Chondrocyte (in vitro differentiated cells): ENCODE results near the gene F5. TPM values are rescaled to one million over a fixed set of nuclear protein-coding genes. Genes with fewer than 3 reads are reported as not detected.
A peak's percentile ranks its signal among the peaks of the same experiment; 100 is the strongest.

Experiments
- DNase-seq: peaks from one replicate; pipeline ENCODE4 v3.0.0; 2021; ENCODE audit warnings: mixed read lengths, low spot score
- H3K27ac Mint-ChIP-seq: one replicate; pipeline ENCODE4 v1.8.0; 2021; ENCODE audit warnings: mild to moderate bottlenecking, moderate library complexity, mixed read lengths; ENCODE audit not compliant: unreplicated experiment
- H3K27me3 Mint-ChIP-seq: 2 replicates; pipeline ENCODE4 v1.8.0; 2021; ENCODE audit warnings: low read depth, mixed read lengths
- H3K36me3 Mint-ChIP-seq: 2 replicates; pipeline ENCODE4 v1.8.0; 2021; ENCODE audit warnings: low read depth, mixed read lengths
- H3K4me1 Mint-ChIP-seq: 2 replicates; pipeline ENCODE4 v1.8.0; 2021; ENCODE audit warnings: low read depth, mild to moderate bottlenecking, mixed read lengths
- H3K4me3 Mint-ChIP-seq: one replicate; pipeline ENCODE4 v1.8.0; 2021; ENCODE audit warnings: mild to moderate bottlenecking, moderate library complexity, mixed read lengths; ENCODE audit not compliant: unreplicated experiment
- H3K9me3 Mint-ChIP-seq: 2 replicates; pipeline ENCODE4 v1.8.0; 2021; ENCODE audit warnings: low read depth, mixed read lengths
- total RNA-seq: library from RNA; stranded (reverse); gene quantifications from 3 replicates; pipeline ENCODE4 v1.2.1, GENCODE V29; 2021
- TF ChIP-seq, protein P1 (sequence below): fragments of 200-600 bp; sonication (generic); IDR thresholded peaks from 2 replicates; pipeline ENCODE4 v1.5.0; 2021; ENCODE audit warnings: antibody characterized with exemption, mild to moderate bottlenecking, moderate library complexity

F5 gene
- total RNA-seq, 1 donor from 2014 or later: not detected

DNA sequence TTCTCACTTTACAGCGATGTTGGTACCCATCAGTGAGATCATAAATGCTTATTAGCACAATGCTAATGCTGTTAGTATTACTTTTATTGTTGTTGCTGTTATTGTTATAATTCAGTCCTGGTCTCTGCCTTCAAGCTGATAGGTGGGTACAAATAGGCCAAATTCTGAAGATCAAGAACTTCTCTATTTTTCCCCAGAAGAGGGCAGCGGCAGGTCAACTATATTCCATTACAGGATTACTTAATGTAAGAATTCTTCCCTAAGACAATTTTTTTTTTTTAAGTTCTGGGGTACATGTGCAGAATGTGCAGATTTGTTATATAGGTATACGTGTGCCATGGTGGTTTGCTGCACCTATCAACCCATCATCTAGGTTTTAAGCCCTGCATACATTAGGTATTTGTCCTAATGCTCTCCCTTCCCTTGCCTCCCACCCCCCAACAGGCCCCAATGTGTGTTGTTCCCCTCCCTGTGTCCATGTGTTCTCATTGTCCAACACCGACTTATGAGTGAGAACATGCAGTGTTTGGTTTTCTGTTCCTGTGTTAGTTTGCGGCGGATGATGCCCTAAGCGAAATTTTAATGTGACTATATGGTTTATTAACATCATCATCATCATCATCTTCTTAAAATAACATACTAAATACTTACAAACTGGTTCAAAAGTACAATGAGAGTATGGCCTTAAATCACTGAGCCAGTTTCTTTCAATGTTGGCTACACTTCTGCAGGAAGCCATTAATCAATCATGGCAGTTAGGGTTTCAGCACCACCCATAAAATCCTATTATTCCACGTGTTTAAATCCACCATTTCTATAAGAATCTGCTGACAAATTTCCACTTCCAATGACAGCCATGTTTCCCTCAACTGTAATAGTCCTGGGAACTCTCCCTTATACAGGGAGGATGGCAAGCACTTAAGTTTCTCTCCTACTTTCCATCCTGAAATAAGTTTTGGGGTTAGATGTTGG, 119.7 kb downstream of the F5 start:
- H3K36me3 Mint-ChIP-seq: peaks cover 5% of the 10 kb centered on the region
- H3K27me3 Mint-ChIP-seq: no peaks in the 10 kb centered on the region
- DNase-seq: no peak
- no peak overlapping the region for H3K4me3 Mint-ChIP-seq
- no peaks in the 10 kb centered on the region for H3K4me1 Mint-ChIP-seq
- H3K27ac Mint-ChIP-seq: no peak overlapping the region
- H3K9me3 Mint-ChIP-seq: no peaks in the 10 kb centered on the region
- TF ChIP-seq, protein P1, sequence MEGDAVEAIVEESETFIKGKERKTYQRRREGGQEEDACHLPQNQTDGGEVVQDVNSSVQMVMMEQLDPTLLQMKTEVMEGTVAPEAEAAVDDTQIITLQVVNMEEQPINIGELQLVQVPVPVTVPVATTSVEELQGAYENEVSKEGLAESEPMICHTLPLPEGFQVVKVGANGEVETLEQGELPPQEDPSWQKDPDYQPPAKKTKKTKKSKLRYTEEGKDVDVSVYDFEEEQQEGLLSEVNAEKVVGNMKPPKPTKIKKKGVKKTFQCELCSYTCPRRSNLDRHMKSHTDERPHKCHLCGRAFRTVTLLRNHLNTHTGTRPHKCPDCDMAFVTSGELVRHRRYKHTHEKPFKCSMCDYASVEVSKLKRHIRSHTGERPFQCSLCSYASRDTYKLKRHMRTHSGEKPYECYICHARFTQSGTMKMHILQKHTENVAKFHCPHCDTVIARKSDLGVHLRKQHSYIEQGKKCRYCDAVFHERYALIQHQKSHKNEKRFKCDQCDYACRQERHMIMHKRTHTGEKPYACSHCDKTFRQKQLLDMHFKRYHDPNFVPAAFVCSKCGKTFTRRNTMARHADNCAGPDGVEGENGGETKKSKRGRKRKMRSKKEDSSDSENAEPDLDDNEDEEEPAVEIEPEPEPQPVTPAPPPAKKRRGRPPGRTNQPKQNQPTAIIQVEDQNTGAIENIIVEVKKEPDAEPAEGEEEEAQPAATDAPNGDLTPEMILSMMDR: peak; percentile 77

DNA sequence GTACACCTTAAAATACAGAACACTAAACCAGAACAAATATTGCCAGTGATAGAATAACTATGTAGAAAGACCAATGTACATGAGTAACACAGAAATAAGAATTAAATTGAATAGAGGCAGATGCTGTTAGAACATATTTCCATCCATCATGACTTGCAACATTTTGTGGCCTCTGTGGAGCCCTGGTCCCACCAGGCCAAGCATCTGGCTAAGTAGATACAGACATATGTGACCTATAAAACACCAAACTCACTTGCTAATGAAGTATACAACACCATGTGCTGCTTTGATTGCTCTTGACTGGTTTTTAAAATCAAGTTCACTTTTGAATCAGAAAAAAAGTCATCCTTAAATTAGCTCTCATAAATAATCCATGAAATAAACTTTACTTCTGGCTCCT, 121.0 kb downstream of the F5 start:
- no peaks in the 10 kb centered on the region for H3K4me1 Mint-ChIP-seq
- TF ChIP-seq, protein P1: no peak
- peaks cover 5% of the 10 kb centered on the region for H3K36me3 Mint-ChIP-seq
- no peak for DNase-seq
- no peak overlapping the region for H3K27ac Mint-ChIP-seq
- no peaks in the 10 kb centered on the region for H3K9me3 Mint-ChIP-seq
- no peaks in the 10 kb centered on the region for H3K27me3 Mint-ChIP-seq
- no peak overlapping the region for H3K4me3 Mint-ChIP-seq

Other genes starting within 250 kb of the F5 start
- gene NME7, start 218.7 kb downstream of the F5 start, total RNA-seq: 13.9 to 23.5 TPM (median 14.7 TPM) in 3 replicates
- gene BLZF1, start 218.3 kb downstream of the F5 start, total RNA-seq: 26.4 to 35.8 TPM (median 30.0 TPM) in 3 replicates
- 0.80 to 1.2 TPM (median 0.90 TPM) in 3 replicates for gene CCDC181, start 159.0 kb downstream of the F5 start, total RNA-seq
- gene SLC19A2, start 100.5 kb downstream of the F5 start, total RNA-seq: 3.8 to 5.8 TPM (median 4.9 TPM) in 3 replicates
- gene SELP, start 43.6 kb upstream of the F5 start, total RNA-seq: not detected in 3 replicates
- gene SELL, start 125.1 kb upstream of the F5 start, total RNA-seq: not detected in 3 replicates
- gene SELE, start 147.6 kb upstream of the F5 start, total RNA-seq: not detected in 3 replicates
- 3.7 to 5.3 TPM (median 4.5 TPM) in 3 replicates for gene METTL18, start 208.4 kb upstream of the F5 start, total RNA-seq